Stimulated activated CD8-positive, alpha-beta memory T cell treated with anti-CD3 and anti-CD28 coated beads, Interleukin-7, amount 100 ng/mL, for 1 hour (primary cell): Measurements from ENCODE around the gene C16orf78.
A peak's percentile ranks its signal among the peaks of the same experiment; 100 is the strongest.

Experiments
- DNase-seq, 2 donors: peaks; one replicate each; pipeline ENCODE4 v3.0.0-alpha.2; 2020; ENCODE audit warnings: low read depth in 2 of 2

The C16orf78 gene

GRCh38 chr16:49395021-49395420 lies 21.4 kb downstream of the C16orf78 start:
- DNase-seq = no peak

- no peak for DNase-seq
These were observed 22.7 kb downstream of the C16orf78 start for GRCh38 chr16:49396206-49396720.

- no peak for DNase-seq
These were observed 25.2 kb downstream of the C16orf78 start for GRCh38 chr16:49398761-49399160.

GRCh38 chr16:49399594-49400364 lies 26.2 kb downstream of the C16orf78 start:
- DNase-seq = no peak

GRCh38 chr16:49400611-49401010 lies 27.0 kb downstream of the C16orf78 start:
- no peak for DNase-seq

GRCh38 chr16:49405123-49405522 lies 31.5 kb downstream of the C16orf78 start:
- DNase-seq = no peak

- DNase-seq = no peak
These were observed 31.9 kb downstream of the C16orf78 start for GRCh38 chr16:49405530-49405929.

GRCh38 chr16:49407873-49408550 lies 34.4 kb downstream of the C16orf78 start:
- peak; percentile 10 to 33 for DNase-seq

- no peak for DNase-seq
These were observed 35.5 kb downstream of the C16orf78 start for GRCh38 chr16:49409121-49409520.

- no peak for DNase-seq
These were observed 36.6 kb downstream of the C16orf78 start for GRCh38 chr16:49410226-49410625.

GRCh38 chr16:49411121-49411970 lies 37.7 kb downstream of the C16orf78 start:
- DNase-seq = no peak

GRCh38 chr16:49414671-49415070 lies 41.1 kb downstream of the C16orf78 start:
- DNase-seq = no peak

- no peak for DNase-seq
These were observed 41.5 kb downstream of the C16orf78 start for GRCh38 chr16:49415083-49415482.

GRCh38 chr16:49416001-49416675 lies 42.5 kb downstream of the C16orf78 start:
- no peak for DNase-seq

GRCh38 chr16:49417354-49417753 lies 43.8 kb downstream of the C16orf78 start:
- no peak for DNase-seq

GRCh38 chr16:49419006-49419405 lies 45.4 kb downstream of the C16orf78 start:
- DNase-seq = no peak

GRCh38 chr16:49419862-49420261 lies 46.3 kb downstream of the C16orf78 start:
- DNase-seq = no peak

- no peak for DNase-seq
These were observed 49.3 kb downstream of the C16orf78 start for GRCh38 chr16:49422896-49423295.

GRCh38 chr16:49424961-49425360 lies 51.4 kb downstream of the C16orf78 start:
- DNase-seq = no peak

- no peak for DNase-seq
These were observed 54.2 kb downstream of the C16orf78 start for GRCh38 chr16:49427771-49428170.

GRCh38 chr16:49428808-49429207 lies 55.2 kb downstream of the C16orf78 start:
- DNase-seq = no peak

- no peak for DNase-seq
These were observed 57.4 kb downstream of the C16orf78 start for GRCh38 chr16:49431040-49431439.
